ENCODE results near the gene NKG7.

Gene NKG7

GRCh38 chr19:51407511-51408131 lies 35.2 kb upstream of the NKG7 start:
- TF ChIP-seq SIN3A (IDR thresholded peaks at IDR 0.05; ENCODE audit: borderline replicate concordance, insufficient read depth, low read length) (no peak), TAF1 (IDR thresholded peaks at IDR 0.05; ENCODE audit: borderline replicate concordance, insufficient read depth, low read length) (no peak), FOXP2 (optimal IDR thresholded peaks at IDR 0.05; ENCODE audit: borderline replicate concordance, extremely low read depth, extremely low read length, insufficient read depth) (no peak), POLR2AphosphoS5 (IDR thresholded peaks at IDR 0.05; ENCODE audit: low read depth, low read length) (no peak)
- TF ChIP-seq, protein P1, sequence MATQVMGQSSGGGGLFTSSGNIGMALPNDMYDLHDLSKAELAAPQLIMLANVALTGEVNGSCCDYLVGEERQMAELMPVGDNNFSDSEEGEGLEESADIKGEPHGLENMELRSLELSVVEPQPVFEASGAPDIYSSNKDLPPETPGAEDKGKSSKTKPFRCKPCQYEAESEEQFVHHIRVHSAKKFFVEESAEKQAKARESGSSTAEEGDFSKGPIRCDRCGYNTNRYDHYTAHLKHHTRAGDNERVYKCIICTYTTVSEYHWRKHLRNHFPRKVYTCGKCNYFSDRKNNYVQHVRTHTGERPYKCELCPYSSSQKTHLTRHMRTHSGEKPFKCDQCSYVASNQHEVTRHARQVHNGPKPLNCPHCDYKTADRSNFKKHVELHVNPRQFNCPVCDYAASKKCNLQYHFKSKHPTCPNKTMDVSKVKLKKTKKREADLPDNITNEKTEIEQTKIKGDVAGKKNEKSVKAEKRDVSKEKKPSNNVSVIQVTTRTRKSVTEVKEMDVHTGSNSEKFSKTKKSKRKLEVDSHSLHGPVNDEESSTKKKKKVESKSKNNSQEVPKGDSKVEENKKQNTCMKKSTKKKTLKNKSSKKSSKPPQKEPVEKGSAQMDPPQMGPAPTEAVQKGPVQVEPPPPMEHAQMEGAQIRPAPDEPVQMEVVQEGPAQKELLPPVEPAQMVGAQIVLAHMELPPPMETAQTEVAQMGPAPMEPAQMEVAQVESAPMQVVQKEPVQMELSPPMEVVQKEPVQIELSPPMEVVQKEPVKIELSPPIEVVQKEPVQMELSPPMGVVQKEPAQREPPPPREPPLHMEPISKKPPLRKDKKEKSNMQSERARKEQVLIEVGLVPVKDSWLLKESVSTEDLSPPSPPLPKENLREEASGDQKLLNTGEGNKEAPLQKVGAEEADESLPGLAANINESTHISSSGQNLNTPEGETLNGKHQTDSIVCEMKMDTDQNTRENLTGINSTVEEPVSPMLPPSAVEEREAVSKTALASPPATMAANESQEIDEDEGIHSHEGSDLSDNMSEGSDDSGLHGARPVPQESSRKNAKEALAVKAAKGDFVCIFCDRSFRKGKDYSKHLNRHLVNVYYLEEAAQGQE (IDR thresholded peaks at IDR 0.05; ENCODE audit: insufficient read depth in 1 of 2, low read depth in 2 of 2, low read length in 2 of 2) = no peak

DNA sequence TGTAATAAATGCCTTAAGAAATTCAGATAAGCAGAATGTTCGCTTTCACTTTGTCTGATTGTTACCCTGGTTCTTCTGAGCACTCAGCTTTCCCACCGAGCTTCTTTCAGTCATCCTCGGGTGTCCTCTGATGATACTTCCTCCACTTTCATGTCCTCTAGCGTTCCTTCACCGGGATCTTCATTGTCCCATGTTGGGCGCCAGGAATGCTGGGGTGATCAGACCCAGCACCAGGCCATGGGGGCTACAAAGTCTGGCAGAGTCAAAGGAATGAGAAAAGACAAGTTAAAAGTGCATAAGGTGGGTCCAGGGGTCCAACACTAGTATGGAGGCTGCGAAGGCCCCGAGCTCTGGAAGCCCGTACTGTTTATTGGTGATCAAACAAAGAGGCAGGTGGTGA lies 29.7 kb upstream of the NKG7 start:
- TF ChIP-seq, protein P1 (IDR thresholded peaks at IDR 0.05; ENCODE audit: insufficient read depth in 1 of 2, low read depth in 2 of 2, low read length in 2 of 2) = no peak
- TF ChIP-seq FOXP2 (optimal IDR thresholded peaks at IDR 0.05; ENCODE audit: borderline replicate concordance, extremely low read depth, extremely low read length, insufficient read depth) (no peak), TAF1 (IDR thresholded peaks at IDR 0.05; ENCODE audit: borderline replicate concordance, insufficient read depth, low read length) (no peak), SIN3A (IDR thresholded peaks at IDR 0.05; ENCODE audit: borderline replicate concordance, insufficient read depth, low read length) (no peak), POLR2AphosphoS5 (IDR thresholded peaks at IDR 0.05; ENCODE audit: low read depth, low read length) (no peak)

- TF ChIP-seq SIN3A (IDR thresholded peaks at IDR 0.05; ENCODE audit: borderline replicate concordance, insufficient read depth, low read length) = no peak
- no peak for TF ChIP-seq POLR2AphosphoS5 (IDR thresholded peaks at IDR 0.05; ENCODE audit: low read depth, low read length)
- TF ChIP-seq, protein P1 (IDR thresholded peaks at IDR 0.05; ENCODE audit: insufficient read depth in 1 of 2, low read depth in 2 of 2, low read length in 2 of 2) = no peak
- no peak for TF ChIP-seq FOXP2 (optimal IDR thresholded peaks at IDR 0.05; ENCODE audit: borderline replicate concordance, extremely low read depth, extremely low read length, insufficient read depth)
- TF ChIP-seq TAF1 (IDR thresholded peaks at IDR 0.05; ENCODE audit: borderline replicate concordance, insufficient read depth, low read length) = no peak
Measured at GRCh38 chr19:51399231-51399630, 26.8 kb upstream of the NKG7 start.

GRCh38 chr19:51398096-51398704 lies 25.7 kb upstream of the NKG7 start:
- TF ChIP-seq POLR2AphosphoS5 (IDR thresholded peaks at IDR 0.05; ENCODE audit: low read depth, low read length) = no peak
- TF ChIP-seq, protein P1 (IDR thresholded peaks at IDR 0.05; ENCODE audit: insufficient read depth in 1 of 2, low read depth in 2 of 2, low read length in 2 of 2) = no peak
- TF ChIP-seq TAF1 (IDR thresholded peaks at IDR 0.05; ENCODE audit: borderline replicate concordance, insufficient read depth, low read length) = no peak
- TF ChIP-seq FOXP2 (optimal IDR thresholded peaks at IDR 0.05; ENCODE audit: borderline replicate concordance, extremely low read depth, extremely low read length, insufficient read depth) = no peak
- TF ChIP-seq SIN3A (IDR thresholded peaks at IDR 0.05; ENCODE audit: borderline replicate concordance, insufficient read depth, low read length) = no peak

Data from PFSK-1 (cell line).